Amniotic stem cell (primary cell): ENCODE results near the gene COQ10B.
A peak's percentile ranks its signal among the peaks of the same experiment; 100 is the strongest.
"Not testable (repeated sequence)": the region's sequence is repeated elsewhere in the genome, so short reads cannot be mapped to it uniquely, and the experiment has no call there.

Experiments used
- DNase-seq: peaks from one replicate; lab custom pipeline; 2025; lab: John Stamatoyannopoulos, UW

COQ10B gene

GRCh38 chr2:197450935-197451358, 2.4 kb upstream of the COQ10B start:
- not testable (repeated sequence) for DNase-seq

DNA sequence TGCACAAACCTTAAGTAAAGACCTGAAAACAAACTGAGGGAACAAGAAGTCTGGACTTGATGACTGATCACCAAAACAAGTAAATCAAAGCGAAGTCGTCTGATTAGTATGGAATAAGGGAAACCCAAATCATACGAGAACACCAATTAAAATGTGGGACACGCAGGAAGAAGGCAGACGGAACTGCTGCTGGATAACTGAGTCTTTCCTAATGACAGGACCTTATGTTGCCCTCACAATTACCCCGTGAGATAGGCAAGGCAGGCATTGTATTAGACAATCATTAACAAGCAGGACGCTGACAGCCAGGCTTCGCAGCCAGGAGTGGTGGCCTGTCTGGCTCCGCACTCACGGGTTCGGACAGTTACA, 614 bp upstream of the COQ10B start:
- DNase-seq = no peak

GRCh38 chr2:197453914-197454398, 604 bp downstream of the COQ10B start:
- DNase-seq = peak; percentile 88

DNA sequence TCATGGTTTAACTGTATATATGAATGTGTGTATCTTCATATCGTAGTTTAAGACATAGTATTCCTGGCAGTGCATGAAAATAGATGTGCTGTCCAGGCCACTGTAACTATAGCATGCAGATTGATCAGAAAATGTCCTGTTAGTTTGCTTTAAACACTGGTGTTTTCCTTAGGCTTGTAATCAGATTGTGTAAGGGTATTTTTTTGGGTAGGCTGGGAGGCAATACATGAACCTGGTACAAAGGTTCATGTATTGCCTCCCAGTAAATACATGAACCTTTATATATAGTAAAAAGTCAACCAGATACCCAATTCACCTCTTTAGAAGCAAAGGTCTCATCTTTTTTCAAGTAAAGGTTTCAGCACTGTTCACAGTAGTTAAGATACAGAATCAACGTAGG, 1.6 kb downstream of the COQ10B start:
- DNase-seq = no peak

DNA sequence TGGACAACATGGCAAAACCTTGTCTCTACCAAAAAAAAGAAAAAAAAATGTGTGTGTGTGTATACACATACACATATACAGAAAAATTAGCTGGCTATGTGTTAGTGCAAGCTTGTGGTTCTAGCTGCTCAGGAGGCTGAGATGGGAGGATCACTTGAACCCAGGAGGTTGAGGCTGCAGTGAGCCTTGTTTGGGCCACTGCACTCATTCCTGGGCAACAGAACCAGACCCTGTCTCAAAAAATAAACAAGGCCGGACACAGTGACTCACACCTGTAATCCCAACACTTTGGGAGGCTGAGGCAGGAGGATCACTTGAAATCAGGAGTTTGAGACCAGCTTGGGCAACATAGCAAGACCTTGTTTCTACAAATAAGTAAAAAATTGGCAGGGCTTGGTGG, 2.1 kb downstream of the COQ10B start:
- no peak for DNase-seq

- DNase-seq = no peak
Observed at GRCh38 chr2:197460649-197461048, 7.3 kb downstream of the COQ10B start.

- DNase-seq = no peak
Observed at GRCh38 chr2:197461057-197461456, 7.7 kb downstream of the COQ10B start.

GRCh38 chr2:197464175-197464574, 10.8 kb downstream of the COQ10B start:
- DNase-seq = no peak

DNA sequence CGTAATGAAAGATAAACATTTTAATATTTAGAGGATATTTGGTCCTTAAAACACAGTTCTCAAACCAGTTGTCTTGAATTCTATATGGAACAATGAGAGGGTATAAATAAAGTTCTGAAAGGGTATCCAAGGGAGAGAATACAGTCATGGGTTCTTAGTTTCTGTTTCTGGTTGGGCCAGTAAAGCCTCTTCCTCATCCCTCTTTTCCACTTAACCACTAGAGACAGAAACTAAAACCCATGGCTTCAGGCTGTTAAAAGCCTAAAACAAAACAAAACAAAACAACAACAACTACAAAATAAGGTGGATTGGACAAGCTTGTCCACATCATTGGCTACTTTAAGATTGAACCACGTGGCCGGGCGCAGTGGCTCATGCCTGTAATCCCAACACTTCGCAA, 18.8 kb downstream of the COQ10B start:
- no peak for DNase-seq

- no peak for DNase-seq
Observed at GRCh38 chr2:197477797-197478196, 24.4 kb downstream of the COQ10B start.

DNA sequence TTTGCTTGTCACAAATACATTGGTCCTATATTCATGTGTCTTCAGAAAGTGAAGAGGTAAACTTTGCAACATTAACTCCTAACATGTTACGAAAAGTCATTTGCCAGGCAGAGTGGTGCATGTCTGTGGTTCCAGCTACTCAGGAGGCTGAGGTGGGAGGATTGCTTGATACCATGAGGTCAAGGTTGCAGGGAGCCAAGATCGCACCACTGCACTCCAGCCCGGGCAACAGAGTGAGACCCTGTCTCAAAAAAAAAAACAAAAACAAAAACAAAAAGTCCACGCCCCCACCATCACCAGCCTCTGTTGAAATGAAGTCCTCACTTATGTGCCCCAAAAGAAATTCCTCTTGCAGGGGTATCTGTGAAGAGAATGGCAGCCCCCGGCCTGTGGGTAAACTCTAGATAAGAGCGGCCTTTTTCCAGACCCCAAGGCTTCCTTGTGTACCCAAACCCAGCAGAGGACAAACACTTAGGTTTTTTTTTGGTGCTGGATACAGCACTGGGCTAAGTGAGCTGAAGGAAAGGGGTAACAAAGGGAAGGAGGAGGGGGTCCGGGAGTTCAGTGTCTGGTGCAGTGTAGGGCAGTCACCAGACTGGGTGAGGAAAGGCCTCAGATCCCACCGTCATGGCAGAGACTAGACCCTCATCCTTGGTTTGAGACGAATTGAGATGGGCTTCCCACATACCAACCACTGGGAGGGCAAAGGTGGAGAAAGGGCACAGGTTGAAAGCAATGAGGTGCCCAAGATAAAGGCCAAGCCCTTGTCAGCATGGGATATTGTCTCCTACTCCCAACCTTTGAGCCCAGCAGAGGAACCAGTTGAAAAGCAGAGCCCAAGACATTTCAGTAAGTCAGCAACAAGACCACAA, 27.0 kb downstream of the COQ10B start:
- no peak for DNase-seq

DNA sequence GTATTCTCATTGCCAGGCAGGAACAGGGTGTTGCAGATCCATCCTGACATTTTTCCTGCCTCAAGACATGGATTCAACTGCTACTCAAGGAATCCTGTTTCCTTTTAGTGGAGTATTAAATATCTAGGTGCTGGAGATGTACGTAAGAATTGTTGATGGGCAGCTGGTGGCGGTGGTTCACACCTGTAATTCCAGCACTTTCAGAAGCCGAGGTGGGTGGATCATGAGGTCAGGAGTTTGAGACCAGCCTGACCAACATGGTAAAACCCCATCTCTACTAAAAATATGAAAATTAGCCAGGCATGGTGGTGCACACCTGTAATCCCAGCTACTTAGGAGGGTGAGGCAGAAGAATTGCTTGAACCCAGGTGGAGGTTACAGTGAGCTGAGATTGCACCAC, 30.9 kb downstream of the COQ10B start:
- not testable (repeated sequence) for DNase-seq

DNA sequence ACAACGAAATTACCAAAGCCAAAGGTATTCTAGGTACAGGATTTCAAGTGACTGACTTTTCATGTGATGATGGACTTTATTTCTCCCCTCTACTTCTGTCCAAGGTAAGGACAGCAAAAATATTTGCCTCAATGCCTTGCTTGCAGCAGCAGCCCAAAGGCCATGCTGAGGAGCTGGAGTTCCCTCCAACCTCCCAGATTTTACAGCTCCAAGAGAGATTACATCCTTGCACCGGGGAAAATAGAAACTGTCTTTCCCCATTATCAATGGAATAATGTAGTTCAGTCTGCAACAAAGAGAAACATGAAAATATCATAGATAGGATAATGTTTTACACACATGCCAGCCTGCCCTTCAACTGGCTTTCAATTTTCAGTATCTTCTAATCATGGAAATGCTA, 32.8 kb downstream of the COQ10B start:
- no peak for DNase-seq

DNA sequence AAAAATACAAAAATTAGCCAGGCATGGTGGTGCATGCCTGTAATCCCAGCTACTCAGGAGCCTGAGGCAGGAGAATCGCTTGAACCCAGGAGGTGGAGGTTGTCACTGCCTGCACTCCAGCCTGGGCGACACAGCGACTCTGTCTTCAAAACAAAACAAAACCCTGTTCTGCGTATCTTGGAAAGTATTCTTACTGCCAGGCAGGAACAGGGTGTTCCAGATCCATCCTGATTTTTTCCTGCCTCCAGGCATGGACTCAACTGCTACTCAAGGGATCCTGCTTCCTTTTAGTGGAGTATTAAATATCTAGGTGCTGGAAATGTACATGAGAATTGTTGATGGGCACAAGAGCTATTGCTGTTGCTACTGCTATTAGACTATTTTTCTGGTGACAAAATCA, 34.0 kb downstream of the COQ10B start:
- DNase-seq = no peak

DNA sequence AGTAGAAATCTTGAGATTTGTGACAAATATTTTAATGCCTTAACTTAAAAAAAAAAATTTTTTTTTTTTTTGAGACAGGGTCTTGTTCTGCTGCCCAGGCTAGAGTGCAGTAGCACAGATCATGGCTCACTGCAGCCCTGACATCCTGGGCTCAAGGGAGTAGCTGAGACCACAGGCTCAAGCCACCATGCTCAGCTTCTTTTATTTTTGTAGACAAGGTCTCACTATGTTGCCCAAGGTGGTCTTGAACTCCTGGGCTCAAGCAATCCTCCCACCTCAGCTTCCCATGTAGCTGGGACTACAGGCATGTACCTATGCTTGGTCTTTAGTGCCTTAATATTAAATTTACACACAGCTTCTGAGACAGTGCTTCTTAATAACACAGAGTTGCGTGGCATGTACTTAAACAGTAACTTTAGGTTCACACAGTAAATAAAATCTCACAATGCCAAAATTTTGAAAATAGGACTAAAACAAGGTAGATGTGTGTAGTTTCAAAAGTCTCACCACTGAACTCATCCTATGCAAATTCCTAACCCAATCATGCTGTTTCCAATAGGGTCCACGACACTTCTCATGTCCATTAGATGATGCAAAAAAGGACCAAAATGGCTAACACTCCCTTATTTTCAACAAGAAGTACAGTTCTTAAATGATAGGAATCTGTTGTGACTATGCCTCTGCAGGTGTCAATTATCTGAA, 42.2 kb downstream of the COQ10B start:
- no peak for DNase-seq

DNA sequence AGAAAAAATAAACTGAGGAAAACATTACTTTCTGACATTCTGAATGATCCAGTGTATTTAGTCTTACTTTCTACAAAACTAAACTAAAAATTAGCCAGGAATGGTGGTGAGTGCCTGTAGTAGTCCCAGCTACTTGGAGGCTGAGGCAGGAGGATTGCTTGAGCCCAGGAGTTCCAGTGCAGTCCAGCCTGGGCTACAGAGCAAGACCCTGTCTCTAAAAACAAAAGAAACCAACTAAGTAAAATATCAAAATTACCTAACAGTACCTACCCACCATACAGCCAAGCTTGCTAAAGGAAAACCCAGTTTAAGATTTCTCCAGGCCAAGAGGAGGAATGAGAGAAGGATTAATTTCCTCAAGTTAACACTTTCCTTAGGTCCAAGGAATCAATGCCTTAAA, 43.3 kb downstream of the COQ10B start:
- no peak for DNase-seq

DNA sequence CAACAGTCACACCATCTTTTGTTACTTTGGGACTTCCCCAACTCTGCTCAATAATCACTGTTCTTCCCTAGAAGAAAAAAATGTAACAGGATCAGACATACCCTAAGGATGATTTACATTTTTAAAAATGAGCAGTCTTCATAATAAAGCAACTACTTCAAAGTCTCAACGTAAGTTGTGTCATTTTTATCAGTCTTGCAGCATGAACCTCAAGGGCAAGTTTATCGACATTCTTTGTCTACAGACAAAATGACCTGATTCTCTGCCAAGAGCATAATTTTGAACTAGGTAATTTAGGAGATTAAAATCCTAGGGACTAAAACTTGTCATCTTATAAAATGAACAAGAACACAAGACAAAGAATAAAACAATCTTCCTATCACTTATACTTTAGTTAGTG, 44.0 kb downstream of the COQ10B start:
- no peak for DNase-seq

GRCh38 chr2:197498235-197498936, 45.0 kb downstream of the COQ10B start:
- no peak for DNase-seq

DNA sequence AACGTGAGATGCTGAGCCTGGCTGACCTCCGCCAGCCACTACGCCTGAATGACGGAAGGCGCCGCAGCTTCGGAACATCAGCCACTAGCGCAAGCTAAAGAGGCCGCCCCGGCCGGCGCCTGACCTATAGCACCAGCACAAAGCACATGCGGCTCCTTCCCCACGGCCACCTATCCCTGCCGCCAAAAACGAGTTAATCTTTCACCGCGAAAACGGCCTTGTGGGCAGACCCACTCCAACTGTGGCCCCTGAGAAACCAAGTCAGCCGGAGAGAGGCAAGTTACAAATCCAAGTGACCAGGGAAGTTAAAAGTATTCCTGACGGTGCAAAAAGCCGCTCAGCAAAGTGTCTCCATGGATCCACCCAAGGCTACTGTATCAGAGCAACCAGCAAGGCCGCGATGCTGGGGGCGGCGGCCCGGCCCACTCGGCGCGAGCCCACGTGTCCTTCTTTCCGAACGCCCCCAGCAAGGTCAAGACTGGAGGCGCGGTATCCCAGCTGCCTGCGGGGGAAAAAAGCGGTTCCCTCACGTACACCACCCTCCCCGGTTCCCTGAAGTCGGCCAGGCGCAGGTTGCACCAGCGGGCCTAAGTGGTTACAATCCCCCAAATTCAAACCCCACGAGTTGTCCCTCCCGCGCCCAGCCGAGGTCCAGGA, 45.7 kb downstream of the COQ10B start:
- no peak for DNase-seq

- DNase-seq = peak; percentile 96
Observed at GRCh38 chr2:197499594-197500502, 46.5 kb downstream of the COQ10B start, which contains the start of the genes HSPD1 and HSPE1. TSS of gene HSPD1 (minus strand) at chr2:197499840. CDS start at chr2:197498848, 992 bp downstream. TSS of gene HSPE1 (plus strand) at chr2:197500379. CDS start at chr2:197500437, 58 bp downstream.
